IPS-18c (cell line): Measurements from ENCODE around the gene DYNC1H1.
"Not testable (repeated sequence)": the region's sequence is repeated elsewhere in the genome, so short reads cannot be mapped to it uniquely, and the experiment has no call there.

ENCODE experiments used
- H3K4me3 ChIP-seq: 2 replicates; pipeline ENCODE4 v1.7.0; 2013; ENCODE audit warnings: low read depth, mild to moderate bottlenecking, low read length, moderate library complexity; ENCODE audit not compliant: insufficient read depth
- H3K9me3 ChIP-seq: one replicate; pipeline ENCODE4 v1.6.1; 2013; ENCODE audit warnings: mild to moderate bottlenecking, low read length, moderate library complexity; ENCODE audit not compliant: control insufficient read depth, insufficient read depth

The DYNC1H1 gene

GRCh38 chr14:102057480-102058114 lies 93.2 kb downstream of the DYNC1H1 start:
- H3K4me3 ChIP-seq, result no peak overlapping the region
- no peaks in the 10 kb centered on the region for H3K9me3 ChIP-seq

DNA sequence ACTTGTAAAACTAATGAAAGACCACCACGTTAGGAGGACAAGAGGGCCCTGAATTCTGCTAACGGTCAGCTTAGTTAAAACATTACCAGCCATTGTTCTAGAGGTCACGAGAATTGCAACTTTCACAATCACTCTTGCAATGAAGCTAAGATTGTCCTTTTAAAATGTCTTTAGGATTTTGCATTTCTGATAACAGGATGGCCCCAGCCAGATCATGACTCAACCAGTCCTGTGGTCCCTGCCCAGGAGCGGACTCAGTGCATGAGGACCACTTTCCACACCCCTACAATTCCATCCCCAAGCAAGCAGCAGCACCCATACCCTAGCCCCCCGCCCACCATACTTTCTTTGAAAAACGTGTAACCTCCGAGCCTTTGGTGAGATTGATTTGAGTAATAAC lies 93.8 kb downstream of the DYNC1H1 start:
- Histone ChIP-seq H3K4me3 (no peak overlapping the region), H3K9me3 (no peaks in the 10 kb centered on the region)

DNA sequence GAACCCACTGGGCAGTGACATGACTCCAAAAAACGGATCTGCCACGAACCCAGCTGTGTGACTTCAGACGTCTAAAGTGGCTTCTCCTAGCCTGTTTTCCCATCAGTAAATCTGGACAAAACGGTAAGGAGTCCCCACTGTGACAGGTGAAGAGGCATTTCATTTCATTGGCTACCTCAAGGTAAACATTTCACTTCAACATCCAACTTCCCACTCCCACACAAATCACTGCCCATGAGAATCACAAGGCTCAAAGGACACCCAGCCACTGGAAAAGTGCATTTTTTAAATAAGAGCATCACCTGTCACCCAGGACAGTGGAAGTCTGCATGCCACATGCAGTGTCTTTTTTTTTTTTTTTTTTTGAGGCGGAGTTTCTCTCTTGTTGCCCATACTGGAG lies 94.6 kb downstream of the DYNC1H1 start:
- Histone ChIP-seq H3K9me3 (no peaks in the 10 kb centered on the region), H3K4me3 (no peak overlapping the region)

- H3K9me3 ChIP-seq, result no peaks in the 10 kb centered on the region
- no peak overlapping the region for H3K4me3 ChIP-seq
These were observed 98.9 kb downstream of the DYNC1H1 start for GRCh38 chr14:102063109-102063807.

DNA sequence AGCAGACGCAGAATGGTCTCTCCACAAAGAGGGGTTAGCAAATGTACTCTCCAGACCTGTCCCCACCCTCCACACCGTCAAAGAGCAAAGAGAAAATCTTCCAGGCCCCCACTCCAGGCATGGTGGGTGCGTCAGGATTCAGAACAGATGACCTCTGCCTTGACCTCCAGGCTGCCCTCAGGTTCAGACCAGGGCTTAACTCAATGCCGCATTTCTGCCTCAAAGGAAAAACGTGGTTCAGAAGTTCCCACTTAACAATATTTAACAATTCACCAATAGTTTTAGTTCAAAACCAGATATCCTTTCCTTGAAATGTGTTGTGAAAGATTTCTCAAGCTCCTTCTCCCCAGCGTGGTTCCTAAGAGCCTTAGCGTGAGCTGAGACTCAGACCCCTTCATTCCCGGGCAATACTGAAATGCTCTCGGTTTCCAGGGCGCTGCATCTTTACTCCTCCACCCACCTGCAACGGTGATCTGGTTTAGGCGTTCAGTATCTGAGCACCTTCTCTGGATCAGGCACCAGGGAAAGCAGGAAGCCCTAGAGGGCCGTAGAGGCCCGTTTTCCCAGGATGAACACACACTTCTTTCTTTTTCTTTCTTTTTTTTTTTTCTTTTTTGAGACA lies 99.5 kb downstream of the DYNC1H1 start:
- no peak overlapping the region for H3K4me3 ChIP-seq
- no peaks in the 10 kb centered on the region for H3K9me3 ChIP-seq

GRCh38 chr14:102064590-102064989 lies 100.2 kb downstream of the DYNC1H1 start:
- H3K4me3 ChIP-seq, H3K9me3 ChIP-seq: not testable (repeated sequence)

DNA sequence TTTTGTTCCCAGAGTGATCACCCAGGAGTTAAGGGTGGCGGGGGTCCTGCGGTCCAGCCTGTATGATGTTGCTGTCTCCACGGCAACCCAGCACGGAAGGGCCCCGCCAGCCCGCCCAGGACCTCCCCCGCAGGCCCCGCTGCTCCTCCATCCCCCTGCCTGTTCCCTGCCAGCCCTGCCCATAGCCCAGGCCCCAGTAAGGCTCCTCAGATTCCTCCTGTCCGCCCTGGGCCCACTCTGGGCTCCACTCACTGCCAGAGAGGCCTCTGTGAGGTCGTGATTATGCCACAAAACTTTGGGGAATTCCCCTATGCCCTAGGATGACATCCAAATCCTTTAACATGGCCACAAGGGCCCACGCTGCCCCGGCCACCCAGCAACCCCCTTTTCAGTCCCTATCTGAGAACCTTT lies 101.7 kb downstream of the DYNC1H1 start:
- no peaks in the 10 kb centered on the region for H3K9me3 ChIP-seq
- no peak overlapping the region for H3K4me3 ChIP-seq

- Histone ChIP-seq H3K9me3 (no peaks in the 10 kb centered on the region), H3K4me3 (no peak overlapping the region)
These were observed 107.1 kb downstream of the DYNC1H1 start for GRCh38 chr14:102071283-102071998.

- no peak overlapping the region for H3K4me3 ChIP-seq
- H3K9me3 ChIP-seq, result no peaks in the 10 kb centered on the region
These were observed 110.1 kb downstream of the DYNC1H1 start for GRCh38 chr14:102074415-102074964.

DNA sequence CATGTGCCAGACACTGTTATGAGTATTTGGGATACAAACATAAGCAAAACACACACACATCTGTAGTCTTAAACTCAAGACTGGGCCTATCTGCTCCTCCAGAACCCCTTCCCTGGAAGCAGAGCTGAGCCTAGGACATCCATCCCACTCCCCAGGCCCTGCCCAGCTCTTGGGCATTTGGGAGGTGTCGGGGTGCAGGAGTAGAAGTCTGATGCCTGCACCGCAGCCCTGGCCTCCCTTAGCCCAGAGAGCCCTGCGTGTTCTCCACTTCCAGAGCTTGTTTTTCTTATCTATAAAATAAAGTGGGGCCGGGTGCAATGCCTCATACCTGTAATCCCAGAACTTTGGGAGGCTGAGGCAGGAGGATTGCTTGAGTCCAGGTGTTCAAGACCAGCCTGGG lies 110.8 kb downstream of the DYNC1H1 start:
- Histone ChIP-seq H3K4me3 (no peak overlapping the region), H3K9me3 (no peaks in the 10 kb centered on the region)

DNA sequence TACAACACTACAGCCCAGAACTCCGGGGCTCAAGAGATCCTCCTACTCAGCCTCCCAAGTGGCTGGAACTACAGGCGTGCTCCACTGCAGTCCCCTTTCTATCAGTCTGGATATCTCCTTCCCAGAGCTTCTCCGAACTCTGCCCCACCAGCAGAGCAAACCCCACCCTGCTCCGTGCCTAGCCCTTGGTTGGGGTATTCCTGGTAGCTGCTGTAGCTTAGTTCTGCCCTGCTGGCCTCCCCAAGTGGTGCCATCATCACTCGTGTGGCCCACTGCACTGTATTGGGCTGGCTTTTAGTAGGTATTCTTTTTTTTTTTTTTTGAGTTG lies 113.0 kb downstream of the DYNC1H1 start:
- Histone ChIP-seq H3K4me3 (no peak overlapping the region), H3K9me3 (no peaks in the 10 kb centered on the region)

DNA sequence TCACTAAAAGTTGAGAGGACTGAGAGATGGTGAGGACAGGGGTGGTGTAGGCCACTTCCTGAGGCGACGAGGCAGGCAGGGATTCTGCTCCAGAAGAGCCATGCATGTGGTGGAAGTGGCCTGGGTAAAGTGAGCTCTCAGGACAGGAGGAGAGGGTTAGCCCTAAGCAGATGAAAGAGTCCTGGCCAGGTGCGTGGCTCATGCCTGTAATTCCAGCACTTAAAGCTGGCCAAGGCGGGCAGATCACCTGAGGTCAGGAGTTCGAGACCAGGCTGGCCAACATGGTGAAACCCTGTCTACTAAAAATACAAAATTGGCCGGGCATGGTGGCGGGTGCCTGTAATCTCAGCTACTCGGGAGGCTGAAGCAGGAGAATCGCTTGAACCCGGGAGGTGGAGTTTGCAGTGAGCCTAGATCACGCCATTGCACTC lies 114.0 kb downstream of the DYNC1H1 start:
- not testable (repeated sequence) for H3K9me3 ChIP-seq, H3K4me3 ChIP-seq

- no peak overlapping the region for H3K4me3 ChIP-seq
- H3K9me3 ChIP-seq, result no peaks in the 10 kb centered on the region
These were observed 114.7 kb downstream of the DYNC1H1 start for GRCh38 chr14:102078831-102079699.

- no peaks in the 10 kb centered on the region for H3K9me3 ChIP-seq
- no peak overlapping the region for H3K4me3 ChIP-seq
These were observed 115.3 kb downstream of the DYNC1H1 start for GRCh38 chr14:102079700-102079979.

DNA sequence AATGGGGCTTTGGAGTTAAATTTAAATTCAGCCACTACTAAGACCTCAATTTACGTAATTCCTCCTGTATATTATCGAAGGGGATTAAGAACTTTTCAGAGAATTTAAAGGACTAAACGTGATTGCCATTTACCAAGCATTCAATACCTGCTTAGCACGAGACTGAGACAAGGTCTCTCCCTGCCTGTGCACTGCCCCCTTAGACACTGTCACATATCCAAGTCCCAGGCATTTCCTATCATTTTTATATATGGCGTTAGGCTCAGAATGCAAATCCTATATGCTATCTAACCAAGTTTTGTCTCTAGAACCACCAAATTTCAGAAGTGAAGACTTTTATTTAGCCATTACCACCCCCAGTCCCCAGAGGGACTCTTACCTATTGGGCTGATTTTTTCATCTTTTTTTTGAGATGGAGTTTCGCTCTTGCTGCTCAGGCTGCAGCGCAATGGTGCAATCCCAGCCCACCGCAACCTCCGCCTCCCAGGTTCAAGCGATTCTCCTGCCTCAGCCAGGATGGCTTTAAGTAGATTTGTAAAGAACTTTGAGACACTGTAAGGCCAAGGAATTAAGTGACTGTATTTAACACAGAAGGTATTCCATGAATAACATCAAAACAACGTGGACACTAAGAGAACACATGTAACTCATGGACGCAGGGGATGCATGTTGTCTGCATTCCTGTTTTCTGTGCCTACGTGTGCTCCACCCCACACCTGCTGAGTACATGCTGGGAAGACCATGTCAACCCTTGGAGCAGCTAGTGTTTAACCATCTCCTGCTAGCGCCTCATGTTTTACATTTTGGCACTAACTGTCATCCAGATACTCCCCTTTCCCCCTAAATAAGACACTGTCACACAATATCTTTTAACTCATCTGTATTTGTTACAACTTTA lies 116.1 kb downstream of the DYNC1H1 start:
- no peak overlapping the region for H3K4me3 ChIP-seq

More for the DNA sequence above, 116.1 kb downstream of the DYNC1H1 start:
- no peaks in the 10 kb centered on the region for H3K9me3 ChIP-seq
